Cardiac septum (tissue), 1 donor: ENCODE results near the gene SHMT2. TPM values are rescaled to one million over a fixed set of nuclear protein-coding genes. Genes with fewer than 3 reads are reported as not detected.

Source experiments
- DNase-seq: peaks from one replicate; pipeline ENCODE4 v3.0.0-alpha.2; 2020; ENCODE audit warnings: low spot score
- intact Hi-C: fragments of 100-400 bp; cut with DNase I; formaldehyde crosslinking; loops from one replicate; pipeline ENCODE4 v1.14.0; 2022
- total RNA-seq: library from RNA; stranded (reverse); fragmentation: NEBNext Ultra II Directional; extraction: Animal tissue kit (Norgen Biotek cat#: 25700); gene quantifications from one replicate; pipeline ENCODE4 v1.2.1, GENCODE V29; 2021
- donor health status: DM: no; HTN: no; CAD: no.

The SHMT2 gene
- total RNA-seq, 1 donor from 2014 or later = 38.8 TPM

DNA sequence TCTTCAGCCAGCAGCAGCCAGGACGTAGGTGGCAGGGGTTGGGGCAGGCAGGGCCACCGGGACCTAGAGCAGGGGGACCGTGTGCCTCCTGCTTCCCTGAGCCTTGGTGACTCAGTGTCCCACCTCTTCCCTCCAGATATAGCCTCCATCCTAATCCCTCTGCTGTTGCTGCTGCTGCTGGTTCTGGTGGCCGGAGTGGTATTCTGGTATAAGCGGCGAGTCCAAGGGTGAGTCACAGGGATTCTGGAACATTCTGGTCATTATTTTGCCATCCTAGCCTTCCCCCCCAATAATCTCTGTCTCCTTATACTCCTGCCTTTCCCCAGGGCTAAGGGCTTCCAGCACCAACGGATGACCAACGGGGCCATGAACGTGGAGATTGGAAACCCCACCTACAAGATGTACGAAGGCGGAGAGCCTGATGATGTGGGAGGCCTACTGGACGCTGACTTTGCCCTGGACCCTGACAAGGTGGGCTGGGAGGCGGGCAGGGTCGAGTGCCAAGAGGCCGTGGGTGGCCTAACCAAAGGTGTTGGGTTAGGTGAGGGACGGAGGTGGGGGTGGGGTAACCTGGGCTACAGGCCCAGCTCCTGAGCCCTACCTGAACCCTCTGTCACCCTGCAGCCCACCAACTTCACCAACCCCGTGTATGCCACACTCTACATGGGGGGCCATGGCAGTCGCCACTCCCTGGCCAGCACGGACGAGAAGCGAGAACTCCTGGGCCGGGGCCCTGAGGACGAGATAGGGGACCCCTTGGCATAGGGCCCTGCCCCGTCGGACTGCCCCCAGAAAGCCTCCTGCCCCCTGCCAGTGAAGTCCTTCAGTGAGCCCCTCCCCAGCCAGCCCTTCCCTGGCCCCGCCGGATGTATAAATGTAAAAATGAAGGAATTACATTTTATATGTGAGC, 17.5 kb upstream of the SHMT2 start:
- intact Hi-C loops = loop anchor here (5.0 kb wide), 1 partner anchor 245 kb away; the partner anchor contains the start of genes GLI1 and INHBE

DNA sequence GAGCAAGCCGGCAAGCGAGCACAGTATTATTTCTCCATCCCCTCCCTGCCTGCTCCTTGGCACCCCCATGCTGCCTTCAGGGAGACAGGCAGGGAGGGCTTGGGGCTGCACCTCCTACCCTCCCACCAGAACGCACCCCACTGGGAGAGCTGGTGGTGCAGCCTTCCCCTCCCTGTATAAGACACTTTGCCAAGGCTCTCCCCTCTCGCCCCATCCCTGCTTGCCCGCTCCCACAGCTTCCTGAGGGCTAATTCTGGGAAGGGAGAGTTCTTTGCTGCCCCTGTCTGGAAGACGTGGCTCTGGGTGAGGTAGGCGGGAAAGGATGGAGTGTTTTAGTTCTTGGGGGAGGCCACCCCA, 16.8 kb upstream of the SHMT2 start:
- intact Hi-C loops = loop anchor here (5.0 kb wide), 1 partner anchor 245 kb away; the partner anchor contains the start of genes GLI1 and INHBE
- DNase-seq = no peak

More for the DNA sequence above, 17.5 kb upstream of the SHMT2 start:
- DNase-seq = no peak

DNA sequence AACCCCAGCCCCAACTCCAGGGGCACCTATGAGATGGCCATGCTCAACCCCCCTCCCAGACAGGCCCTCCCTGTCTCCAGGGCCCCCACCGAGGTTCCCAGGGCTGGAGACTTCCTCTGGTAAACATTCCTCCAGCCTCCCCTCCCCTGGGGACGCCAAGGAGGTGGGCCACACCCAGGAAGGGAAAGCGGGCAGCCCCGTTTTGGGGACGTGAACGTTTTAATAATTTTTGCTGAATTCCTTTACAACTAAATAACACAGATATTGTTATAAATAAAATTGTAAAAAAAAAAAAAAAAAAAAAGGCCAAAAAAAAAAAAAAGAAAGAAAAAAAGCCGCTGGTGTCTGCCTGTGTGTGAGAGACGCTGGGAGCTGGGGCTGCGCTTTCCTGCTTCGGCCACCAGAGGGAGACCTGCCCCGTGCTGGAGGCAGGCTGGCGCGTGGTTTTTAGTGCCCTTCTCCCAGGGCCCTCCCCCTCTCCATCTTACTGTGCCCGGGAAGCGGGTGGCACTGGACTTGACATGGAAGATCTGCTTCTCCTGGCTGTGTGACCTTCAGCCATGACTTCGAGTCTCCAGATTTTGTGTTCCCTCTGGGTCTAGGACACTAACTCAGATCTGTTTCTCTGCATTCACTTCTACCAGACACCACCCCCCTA, 16.3 kb upstream of the SHMT2 start:
- intact Hi-C loops = loop anchor here (5.0 kb wide), 1 partner anchor 244 kb away; the partner anchor contains the start of genes GLI1 and INHBE
- peak; percentile 95 for DNase-seq

DNA sequence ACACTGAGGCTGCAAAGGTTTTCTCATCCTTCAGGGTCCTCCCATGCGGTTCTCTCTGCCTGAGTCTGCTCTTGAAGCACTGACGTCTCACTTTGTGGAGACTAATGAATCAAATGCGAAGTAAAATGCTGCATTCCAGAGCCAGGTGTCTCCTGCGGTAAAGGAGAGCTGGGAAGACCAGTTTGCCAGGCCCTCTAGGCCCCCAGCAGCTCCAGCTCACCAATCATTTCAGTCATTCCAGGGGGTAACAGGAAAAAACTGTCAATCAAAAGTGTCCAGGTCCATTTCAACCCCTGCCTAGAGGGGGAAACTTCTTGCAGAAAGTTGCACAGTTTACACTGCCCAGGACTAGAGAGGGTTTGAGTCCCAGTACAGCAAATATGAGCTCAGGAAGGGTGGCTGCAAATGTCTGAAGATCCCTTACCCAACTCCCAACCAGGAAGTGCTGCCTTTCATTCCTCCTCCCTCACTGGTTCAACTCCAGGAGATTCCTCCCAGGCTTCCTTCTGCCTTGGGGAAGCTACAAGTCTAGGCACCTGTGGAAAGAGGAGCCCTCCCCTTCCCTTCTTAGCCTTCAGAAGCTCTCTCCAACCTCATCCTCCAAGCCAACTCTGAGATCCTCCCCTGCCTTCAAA, 15.6 kb upstream of the SHMT2 start:
- intact Hi-C loops = loop anchor here (5.0 kb wide), 1 partner anchor 243 kb away; the partner anchor contains the start of genes GLI1 and INHBE
- DNase-seq = no peak

DNA sequence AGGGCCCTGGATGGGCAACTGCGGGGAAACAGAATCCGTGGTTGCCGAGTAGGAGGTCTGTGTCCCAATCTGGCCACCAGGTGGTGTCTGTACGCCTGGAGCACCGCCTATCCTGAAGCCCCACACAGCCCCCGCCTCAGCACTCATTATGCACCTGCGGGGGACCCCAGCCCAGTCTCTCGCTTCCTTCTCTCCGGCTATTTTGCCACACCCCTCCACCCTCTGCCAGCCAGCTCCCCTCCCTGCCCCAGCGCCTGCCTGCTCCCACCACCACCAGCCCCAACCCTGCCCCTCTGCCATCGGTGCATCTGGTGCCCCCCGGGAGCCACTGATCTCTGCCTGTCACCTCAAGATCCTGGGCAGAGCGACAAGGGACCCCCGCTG, 15.1 kb upstream of the SHMT2 start:
- intact Hi-C loops = loop anchor here (5.0 kb wide), 1 partner anchor 243 kb away; the partner anchor contains the start of genes GLI1 and INHBE
- DNase-seq = no peak

DNA sequence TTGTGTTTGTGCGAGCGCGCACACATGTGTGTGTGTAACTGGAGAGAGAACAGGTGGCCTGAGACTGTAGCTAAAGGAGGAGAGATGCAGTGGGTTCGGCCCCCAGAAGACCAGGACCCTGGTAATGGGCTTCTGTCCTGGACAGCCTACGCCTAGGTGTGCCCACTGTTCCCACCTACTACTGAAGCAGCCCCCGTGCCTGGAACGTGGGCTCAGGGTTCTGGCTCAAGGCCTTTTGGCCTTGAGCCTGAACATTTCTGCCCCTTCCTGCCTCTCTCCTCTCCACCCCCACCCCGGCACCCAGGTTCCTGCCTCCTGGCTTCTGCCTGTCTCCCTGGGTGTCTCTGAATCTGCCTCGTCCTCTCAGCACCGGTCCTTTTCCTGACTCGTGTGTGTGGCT, 14.4 kb upstream of the SHMT2 start:
- intact Hi-C loops = no loop called here
- no peak for DNase-seq

DNA sequence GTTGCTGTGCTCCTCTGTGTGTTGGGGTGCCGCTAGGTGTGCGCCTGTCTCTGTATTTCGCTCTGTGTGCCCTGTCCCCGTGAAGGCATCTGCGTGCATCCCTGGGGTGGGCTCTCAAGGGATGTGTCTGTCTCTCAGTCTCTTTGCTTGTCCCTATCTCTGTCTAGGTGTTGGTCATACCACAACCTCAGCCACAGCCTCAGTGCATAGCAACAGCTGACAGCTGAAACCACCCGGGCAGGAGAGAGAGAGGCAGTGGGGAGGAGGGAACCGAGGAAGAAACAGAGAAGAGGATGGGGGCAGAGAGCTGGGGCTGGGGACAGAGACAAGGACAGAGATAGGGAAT, 13.9 kb upstream of the SHMT2 start:
- intact Hi-C loops = loop anchor here (1.0 kb wide), 1 partner anchor 24 kb away; no protein-coding TSS in a partner anchor
- no peak for DNase-seq

DNA sequence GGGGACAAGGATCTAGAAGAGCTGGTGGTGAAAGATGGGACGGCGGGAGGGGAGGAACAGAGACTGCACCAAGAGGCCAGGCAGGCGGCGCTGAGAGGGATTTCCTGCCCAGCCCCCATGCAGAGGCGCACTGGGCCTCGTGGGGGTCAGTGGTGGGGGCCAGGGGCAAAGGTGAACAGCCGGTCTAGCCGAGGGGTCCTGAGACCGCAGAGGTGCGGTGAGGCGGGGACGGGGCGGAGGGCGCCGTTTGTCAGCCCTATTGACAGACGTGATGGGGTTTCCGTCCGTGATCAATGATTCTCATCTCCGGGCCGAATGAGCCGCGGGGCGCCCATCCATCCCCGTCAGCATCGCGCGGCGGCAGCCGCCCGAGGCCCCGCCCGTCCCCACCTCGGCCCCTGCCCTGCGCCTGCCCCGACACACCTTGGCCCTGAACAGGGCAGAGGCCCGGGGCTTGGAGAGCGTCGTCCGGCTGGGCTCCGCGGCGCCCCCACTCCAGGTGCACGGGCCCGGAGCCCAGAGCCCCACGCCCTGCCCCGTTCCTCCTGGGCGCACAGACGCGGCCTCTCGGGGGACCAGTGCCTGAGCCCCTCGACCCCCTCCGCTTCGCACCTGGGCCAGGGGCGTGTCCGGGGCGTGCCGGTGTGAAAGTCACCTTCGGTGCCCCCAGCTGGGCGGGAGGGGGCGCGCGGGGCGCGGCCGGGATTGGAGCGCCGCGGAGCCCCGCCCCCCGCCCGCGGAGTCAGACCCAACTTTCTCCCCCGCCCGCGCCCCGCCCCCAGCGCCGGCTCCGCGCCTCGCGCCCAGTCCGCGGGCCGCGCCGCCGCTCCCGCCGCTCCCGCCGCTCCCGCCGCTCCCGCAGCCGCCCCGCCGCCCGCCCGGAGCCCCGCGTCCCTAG, 13.2 kb upstream of the SHMT2 start, which contains the start of gene NXPH4:
NXPH4 (plus strand) TSS at position 781 of the 898 bp plus-strand sequence. CDS start 176 bp downstream, outside the sequence.
- no peak for DNase-seq
- intact Hi-C loops = loop anchor here (1.0 kb wide), 1 partner anchor 23 kb away; no protein-coding TSS in a partner anchor

DNA sequence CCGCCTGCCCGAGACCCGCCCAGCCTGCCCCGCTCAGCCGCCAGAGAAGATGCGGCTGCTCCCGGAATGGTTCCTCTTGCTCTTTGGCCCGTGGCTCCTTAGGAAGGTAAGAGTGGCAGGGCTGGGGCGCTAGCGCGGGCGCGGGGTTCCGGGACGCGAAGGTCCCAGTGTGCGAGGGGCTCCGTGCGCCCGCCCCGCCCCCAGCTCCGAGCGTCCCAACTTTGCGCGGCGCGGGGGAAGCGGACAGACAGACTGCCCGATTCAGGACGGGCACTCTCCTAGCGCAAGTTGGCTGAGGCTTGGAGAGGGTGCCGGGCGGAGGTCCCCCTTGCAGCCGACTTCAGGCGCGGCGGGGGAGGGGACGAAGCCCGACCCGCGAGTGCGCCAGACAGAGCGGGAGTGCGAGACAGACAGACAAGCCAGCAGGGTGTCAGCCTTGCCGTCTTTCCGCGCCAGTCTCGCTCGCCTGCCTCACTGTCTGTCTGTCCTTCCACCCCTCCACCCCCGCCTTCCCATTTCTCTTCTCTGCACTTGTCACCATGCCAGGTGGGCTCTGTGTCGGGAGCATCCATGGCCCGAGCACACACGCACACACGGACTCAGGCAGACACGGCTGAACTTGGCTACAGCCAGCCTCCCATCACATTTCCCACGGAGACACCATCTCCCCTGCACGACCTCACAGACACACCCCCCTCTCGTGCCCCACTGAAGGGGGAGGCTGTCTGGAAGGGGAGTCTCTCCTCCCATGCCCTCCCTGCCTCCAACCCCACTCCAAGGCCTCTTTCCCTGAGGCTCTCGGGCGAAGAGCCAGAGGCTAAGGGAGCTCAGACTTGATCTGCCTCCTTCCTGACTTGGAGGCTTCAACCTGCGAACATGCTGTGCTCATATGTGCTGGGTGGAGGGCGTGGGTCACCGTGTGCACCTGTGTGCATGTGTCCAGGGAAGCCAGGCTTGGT, 12.3 kb upstream of the SHMT2 start:
- intact Hi-C loops = loop anchor here (1.0 kb wide), 1 partner anchor 22 kb away; no protein-coding TSS in a partner anchor
- no peak for DNase-seq

DNA sequence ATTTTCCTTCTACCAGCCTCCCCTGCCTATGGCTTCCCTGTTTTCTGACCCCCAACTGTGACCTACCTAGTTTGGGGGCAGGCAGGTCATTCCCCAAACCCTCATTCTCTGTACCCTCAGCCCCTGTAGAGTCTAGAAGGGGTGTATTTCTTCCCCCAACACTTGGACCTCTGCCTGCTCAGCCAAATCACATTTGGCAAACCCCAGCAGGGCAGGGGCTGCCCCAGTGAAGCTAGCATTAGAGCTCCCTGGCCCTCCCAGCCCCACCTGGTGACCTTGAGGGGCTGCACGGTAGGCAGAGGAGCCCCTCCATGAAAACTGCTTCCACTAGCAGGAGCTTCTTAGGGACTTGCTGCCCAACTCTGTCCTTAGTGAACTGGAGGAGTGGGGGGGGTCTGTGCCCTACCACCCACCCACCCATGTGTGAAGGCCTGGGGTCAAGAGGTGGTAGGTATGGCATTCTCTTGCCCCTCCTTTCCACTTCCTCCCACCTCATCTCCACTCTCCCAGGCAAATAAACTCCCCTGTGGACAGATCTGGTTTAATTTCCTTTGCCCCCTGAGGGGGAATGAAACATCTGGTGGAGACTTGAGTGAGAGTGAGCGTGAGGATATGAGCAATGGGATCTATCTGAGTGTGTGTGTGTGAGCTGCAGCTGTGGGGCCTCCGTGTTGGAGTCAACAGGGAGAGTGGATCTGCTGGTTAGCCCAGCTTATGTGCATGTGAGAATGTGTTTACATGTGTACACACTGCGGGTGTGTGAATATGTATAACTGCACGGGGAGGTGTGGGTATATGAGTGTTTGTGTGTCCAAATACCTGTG, 11.3 kb upstream of the SHMT2 start:
- intact Hi-C loops = no loop called here
- no peak for DNase-seq

DNA sequence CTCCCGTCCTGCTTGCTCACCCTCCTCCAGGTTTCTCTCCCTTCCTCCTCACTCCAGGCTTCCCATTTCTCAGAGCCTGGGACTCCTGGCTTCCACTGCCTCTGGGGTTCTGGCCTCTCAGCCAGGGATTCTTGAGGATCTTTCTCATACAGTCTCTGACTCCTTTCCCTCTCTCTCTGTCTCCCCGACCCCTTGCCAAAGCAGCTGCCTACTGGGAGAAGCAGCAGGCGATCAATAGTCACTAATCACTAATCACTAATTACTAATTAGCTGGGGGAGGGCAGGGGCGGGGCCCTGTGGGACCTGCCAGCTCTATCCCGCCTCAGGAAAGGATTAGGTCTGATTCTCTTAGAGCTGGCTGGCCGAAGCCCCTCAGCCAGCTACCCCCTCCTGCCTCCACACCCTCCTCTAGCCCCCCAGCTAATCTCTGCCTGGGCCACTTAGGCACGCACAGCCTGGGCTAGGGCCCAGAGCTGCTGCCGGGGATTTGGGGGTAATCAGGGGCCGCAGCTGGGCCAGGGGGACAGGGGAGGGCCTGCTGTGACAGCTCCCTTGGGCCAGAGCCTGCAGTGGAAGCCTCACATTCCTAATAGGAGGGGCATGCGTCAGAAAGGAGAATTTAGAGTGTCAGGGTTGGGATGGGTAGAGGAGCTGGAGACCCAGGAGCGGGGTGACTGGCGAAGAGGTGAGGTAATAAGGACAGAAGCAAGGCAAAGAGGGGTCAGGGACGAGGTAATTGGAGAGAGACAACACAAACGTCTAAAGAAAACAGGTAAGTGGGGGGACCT, 10.1 kb upstream of the SHMT2 start:
- no peak for DNase-seq
- intact Hi-C loops = no loop called here

DNA sequence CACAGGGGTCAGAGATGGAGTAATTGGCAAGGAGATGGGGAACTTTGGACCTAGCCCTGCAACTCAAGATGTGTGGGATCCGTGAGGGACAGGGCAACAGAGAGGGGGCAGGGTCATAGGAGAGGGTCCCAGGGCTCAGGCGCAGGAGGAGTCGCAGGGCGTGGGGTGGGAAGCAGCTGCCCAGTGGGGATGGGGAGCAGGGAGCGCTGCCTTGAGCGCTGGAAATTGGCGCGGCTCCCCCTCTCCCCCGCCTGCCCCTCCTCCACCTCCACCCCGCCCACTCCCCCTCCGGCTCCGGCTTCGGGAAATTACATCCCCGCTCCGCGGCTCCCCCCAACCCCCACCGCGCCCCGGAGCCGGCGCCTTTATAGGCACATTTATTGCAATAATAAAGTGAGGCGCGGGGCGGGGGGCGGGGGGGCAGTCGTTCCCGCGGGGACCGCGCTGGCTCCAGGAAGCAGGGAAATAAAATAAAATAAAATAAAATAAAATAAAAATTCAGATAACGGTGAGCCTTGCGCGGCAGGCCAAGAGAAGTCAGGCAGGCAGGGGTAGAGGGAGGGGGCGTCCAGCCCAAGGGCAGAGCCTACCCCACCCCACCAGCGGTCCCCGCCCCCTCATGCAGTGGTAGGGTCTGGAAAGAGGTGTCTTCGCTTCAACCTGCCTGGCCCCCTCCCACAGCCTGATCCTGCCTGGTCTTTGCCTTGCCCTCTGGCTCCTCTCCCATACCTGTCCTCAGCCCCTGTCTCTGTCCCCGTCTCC, 9.3 kb upstream of the SHMT2 start:
- intact Hi-C loops = no loop called here

DNA sequence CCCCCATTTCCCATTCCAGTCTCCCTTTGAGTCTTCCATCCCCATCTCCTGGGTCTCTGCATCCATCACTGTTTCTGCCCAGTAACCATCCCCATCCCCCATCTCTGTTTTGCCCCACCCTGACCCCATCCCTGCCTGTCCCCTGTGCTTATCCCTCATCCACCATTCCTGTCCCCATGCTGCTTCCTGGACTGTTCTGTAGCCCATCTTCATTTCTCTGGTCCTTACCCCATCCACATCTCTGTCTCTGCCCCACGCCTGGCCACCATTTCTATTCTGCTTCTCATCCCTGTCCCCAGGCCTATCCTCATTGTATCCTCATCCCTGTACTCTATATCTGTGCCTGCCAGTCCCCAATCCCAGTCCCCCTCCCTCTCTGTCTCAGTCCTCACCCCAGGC, 8.7 kb upstream of the SHMT2 start:
- DNase-seq = no peak
- intact Hi-C loops = no loop called here

More for the DNA sequence above, 9.3 kb upstream of the SHMT2 start:
- no peak for DNase-seq

DNA sequence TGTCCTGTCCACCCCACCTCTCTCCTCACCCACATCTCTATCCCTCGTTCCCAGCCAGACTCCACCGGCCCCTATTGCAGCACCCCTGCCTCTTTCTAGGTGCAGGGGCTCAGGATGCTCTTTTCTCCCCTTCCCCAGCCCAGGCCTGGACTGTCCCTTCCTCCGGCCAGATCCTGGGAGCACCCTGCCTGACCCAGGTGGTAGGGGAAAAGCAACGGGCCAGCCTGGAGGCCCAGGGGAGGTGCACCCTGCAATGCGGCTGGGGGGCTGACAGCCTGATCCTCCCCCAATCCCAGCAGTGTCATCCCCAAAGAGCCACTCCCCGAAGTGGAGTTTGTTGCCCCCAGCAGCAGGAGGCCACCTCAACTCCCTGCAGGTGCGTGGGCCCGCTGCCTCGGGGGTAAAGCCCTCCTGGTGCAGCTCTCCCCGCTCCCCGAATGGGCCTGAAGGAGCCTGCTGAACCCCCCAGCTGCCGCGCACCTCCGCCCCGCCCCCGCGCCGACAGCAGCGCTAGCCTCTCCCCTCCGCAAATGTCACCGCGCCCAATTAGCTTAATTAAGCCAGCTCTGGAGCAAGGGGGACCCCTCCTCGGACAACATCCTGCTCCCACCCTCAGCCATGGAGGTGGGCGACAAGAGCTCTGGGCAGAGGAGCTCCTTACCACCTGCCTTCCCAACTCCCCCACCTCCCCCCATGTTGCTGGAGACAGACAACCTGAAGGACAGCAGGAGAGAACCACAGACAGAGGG, 8.2 kb upstream of the SHMT2 start:
- DNase-seq = no peak
- intact Hi-C loops = no loop called here
